Stimulated activated CD8-positive, alpha-beta memory T cell treated with anti-CD3 and anti-CD28 coated beads, Interleukin-7, amount 100 ng/mL, for 24 hours (primary cell): ENCODE measurements around the gene POLR2E.

Experiments used
- DNase-seq: peaks from one replicate; pipeline ENCODE4 v3.0.0-alpha.2; 2020; ENCODE audit warnings: low read depth

POLR2E gene

DNA sequence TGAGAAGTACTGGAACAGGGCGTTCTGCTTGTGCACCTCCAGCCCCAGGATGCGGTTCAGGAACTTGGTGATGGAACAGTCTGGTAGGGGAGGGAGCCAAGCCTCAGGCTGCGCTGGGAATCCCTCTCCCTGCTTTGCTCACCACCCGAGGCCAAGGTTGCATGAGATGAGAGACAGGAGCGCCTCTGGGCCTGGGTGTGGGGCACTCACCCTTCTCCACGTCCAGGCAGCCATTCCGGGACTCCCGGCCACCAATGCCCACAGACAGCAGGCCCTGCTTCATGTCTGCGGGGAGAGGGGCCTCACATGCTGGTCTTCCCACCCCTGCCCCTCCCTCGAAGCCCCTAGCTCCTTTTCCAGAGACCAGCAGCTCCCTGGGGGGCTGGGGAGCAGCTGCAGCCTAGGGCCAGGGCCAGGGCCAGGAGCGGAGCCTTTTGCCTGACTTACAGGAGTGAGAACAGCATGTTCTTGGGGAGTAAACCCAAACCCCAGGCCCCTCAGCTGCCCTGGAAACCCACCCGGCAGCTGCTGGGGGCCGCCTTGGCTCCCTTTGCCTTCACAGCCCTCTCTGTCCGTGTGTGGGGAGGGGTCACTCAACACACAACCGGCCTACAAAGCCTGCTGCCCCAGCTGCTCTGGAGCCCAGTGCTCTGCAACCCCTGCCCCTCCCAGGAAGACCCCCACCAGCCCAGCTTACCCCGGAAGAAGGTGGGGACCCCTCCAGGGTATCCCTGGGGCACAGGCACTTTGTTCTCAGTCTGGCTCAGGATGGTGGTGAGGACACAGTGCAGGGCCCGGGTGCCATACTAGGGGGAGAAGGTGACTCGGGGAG is 15.8 kb upstream of the POLR2E start:
- no peak for DNase-seq

DNA sequence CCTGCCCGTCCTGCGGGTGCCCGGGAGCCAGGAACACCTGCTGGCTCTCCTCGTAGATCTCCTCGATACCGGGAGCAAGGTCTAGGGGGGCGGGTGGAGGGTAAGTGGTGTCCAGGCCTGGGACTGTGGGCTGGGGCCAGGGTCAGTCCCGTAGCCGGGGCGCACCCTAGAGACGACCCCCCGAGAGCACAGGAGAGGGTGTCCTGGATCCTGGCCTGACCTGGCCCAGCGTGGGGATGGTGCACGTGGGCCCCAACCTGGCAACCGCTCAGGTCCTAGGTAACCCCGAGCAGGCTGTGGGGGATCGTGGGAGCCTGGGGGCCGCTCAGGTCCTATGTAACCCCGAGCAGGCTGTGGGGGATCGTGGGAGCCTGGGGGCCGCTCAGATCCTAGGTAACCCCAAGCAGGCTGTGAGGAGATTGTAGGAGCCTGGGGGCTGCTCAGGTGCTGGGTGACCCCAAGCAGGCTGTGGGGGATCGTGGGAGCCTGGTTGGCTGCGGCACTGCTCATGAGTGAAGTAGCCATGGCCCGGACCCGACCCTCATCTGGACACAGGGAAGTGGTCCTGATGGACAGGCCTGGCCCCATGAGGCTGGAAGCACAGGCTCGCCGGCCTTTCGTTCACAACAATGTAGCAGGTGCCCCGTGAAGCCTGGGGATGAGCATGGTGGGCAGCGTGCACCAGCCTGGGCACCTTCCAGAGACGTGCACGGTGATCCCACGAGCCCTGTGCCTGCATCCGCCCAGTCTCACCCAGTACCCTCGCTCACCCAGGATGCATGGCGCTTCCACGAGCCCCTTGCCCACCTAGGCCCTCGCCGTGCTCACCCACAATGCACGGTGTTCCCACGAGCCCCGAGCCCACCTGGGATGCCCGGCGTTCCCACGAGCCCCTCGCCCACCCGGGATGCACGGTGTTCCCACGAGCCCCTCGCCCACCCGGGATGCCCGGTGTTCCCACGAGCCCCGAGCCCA is 14.8 kb upstream of the POLR2E start:
- DNase-seq = no peak

DNA sequence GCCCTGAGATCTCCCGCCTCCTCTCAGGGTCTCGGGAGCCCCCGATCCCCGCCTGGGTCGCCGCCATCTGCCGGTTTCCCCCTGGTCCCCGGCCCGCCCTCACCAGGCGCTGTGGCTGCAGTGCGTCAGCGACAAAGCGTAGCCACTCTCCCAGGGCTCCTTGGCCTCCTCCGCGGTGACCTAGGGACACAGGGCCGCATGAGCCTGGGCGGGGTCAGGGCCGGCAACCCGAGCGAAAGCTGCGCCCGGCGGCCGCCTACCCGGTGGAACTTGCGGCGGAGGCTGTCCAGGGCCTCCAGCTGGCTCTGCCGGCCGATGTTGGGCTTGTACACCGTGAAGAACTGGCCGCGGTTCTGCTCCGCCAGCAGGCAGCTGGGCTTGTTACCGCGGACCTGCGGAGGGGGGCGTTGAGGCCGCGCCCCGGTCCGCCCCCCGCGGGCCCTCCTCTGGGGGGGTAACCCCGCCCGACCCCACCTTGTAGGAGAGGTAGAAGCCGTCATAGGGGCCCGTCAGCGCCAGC is 13.9 kb upstream of the POLR2E start:
- DNase-seq = no peak

DNA sequence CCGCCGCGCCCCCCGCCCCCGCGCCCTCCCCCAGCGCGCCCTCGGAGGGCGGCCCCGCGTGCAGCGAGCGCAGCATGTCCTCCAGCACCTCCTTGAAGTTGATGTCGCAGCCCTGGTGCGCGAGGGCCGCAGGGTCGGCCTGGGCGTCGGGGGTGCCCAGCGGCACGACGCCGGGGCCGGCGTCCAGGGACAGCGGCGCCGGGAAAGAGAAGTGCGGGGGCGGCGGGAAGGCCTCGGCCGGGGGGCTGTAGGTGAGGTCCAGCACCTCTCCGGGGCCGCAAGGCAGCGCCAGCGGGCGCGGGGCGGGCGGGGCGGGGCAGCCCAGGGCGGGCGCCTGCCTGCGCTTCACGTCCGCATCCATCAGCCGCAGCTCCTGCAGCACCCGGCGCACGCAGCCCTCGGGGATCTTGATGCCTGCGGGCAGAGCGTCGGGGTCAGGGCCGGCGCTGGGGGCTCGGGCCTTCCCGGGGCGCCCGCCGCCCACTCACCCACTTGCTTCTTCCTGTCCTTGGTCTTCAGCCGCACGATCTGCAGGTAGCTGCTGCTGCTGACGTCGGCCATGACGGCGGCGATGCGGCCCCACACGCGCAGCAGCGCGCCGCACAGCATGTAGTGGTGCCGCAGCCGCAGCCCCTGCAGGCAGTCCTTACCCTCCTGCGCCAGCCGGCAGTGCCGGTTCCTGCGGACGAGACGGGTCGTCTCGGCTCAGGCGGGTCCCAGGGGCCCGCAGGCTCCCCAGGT is 13.3 kb upstream of the POLR2E start:
- no peak for DNase-seq

DNA sequence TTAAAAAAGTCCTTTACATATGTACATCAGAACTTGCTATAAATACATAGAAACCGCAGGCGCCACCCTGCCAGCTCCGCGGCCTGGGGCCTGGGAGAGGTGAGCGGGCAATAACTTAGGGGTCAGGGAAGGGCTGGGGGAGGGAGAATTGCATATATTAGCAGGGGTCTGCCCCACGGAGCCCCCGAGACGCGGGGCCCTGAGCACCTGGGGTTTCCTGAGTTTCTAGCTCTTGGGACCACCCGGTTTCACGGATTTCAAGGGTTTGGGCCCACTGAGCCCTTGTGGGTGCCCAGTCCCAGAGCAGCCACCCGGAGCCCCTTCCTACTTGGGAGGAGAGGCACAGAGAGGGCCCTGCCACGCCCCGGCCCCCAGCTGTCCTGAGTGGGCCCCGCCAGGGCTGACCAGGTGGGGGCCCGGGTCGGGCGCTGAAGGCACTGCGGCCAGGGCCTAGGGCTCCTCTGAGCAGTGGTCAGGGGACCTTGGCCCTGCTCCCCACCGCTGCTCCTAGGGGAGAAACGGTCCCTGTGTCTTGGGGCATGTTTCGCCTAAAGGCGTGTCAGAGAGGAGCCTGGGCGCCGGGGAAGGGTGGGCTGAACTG is 12.6 kb upstream of the POLR2E start:
- DNase-seq = no peak

DNA sequence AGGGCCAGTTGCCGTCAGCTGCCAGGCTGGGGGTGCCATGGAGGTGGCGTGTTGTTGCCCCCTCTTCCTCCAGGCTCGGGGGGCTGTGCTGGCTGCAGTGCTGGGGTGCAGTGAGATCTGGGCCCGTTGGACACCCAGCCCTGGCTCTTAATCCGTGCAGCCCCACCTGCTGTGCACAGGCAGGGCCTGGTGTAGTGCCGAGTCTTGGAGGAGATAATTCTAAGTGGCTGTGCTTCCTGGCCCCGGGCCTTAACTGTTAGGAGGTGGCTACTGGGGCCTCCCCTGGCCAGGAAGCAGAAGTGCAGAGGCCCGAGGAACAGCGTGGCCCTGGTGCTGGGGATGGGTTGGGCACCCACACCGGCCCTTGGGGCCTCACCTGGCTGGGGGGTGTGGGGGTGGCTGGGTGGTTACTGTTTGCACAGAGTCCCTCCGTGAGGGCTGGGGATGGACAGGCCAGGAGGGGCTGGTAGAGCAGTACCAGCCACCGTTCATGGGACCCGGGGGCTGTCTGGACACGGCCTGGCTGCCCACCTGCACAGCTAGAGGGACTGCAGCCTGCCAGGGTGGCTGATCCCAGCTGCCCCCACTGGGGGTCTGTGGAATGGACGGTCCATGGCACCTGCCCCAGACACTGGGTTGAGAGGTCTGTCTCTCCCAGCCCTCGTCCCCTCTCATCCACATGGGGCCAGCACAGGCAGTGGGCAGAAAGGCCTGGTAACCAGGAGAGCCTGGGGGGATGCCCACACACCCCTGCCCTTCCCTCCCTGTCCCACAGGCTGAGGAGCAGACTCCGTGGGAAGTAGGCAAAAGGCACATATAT is 11.9 kb upstream of the POLR2E start:
- DNase-seq = no peak

DNA sequence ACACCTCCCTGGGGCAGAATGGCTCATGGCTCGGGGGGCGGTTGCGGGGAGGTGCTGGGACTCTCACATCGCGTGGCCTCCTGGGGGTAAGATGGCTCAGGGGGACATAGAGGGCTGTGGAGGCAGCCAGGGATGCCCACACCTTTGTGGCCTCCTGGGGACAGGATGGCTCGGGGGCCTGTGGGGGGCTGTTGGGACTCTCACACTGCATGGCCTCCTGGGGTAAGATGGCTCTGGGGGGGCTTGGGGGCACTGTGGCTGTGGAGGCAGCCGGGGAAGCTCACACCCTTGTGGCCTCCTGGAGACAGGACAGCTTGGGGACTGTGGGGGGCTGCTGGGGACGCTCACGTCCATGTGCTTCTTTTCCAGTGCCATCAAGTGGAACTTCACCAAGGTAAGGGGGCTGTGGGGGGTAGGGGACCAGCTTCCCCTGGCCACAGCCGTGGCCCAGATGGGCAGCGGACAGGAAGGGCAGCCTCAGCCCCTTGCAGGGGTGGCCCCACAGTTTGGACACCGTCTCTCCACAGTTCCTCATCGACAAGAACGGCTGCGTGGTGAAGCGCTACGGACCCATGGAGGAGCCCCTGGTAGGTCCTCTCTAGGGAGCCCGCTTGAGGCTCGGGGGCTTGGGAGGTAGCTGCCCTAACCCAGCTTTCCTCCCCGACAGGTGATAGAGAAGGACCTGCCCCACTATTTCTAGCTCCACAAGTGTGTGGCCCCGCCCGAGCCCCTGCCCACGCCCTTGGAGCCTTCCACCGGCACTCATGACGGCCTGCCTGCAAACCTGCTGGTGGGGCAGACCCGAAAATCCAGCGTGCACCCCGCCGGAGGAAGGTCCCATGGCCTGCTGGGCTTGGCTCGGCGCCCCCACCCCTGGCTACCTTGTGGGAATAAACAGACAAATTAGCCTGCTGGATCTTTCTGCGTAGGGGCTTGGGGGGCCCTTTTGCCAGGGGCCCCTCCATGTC is 11.0 kb upstream of the POLR2E start:
- no peak for DNase-seq

DNA sequence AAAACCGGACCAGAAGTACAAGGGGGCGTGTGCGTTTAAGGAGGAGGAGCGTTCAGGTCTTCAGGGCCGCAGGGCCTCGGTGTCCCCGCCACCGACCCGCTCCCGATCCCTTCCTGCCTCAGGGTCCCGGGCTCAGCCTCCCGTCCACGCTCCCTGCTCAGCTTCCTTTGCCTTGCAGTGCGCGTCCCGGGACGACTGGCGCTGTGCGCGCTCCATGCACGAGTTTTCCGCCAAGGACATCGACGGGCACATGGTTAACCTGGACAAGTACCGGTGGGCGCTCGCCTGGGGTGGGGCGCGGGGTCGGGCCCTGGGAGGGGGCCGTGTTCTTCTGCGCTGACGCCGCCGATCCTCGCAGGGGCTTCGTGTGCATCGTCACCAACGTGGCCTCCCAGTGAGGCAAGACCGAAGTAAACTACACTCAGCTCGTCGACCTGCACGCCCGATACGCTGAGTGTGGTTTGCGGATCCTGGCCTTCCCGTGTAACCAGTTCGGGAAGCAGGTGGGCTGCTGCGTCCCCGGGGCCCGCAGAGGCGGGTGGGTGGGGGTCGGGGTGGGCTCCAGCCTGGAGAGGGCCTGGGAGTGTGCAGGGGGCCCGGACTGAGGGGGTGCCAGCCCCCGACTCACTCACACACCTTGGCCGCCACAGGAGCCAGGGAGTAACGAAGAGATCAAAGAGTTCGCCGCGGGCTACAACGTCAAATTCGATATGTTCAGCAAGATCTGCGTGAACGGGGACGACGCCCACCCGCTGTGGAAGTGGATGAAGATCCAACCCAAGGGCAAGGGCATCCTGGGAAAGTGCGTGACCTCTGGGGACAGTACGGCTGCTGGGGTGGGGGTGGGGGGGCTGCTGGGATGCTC is 10.1 kb upstream of the POLR2E start:
- no peak for DNase-seq

DNA sequence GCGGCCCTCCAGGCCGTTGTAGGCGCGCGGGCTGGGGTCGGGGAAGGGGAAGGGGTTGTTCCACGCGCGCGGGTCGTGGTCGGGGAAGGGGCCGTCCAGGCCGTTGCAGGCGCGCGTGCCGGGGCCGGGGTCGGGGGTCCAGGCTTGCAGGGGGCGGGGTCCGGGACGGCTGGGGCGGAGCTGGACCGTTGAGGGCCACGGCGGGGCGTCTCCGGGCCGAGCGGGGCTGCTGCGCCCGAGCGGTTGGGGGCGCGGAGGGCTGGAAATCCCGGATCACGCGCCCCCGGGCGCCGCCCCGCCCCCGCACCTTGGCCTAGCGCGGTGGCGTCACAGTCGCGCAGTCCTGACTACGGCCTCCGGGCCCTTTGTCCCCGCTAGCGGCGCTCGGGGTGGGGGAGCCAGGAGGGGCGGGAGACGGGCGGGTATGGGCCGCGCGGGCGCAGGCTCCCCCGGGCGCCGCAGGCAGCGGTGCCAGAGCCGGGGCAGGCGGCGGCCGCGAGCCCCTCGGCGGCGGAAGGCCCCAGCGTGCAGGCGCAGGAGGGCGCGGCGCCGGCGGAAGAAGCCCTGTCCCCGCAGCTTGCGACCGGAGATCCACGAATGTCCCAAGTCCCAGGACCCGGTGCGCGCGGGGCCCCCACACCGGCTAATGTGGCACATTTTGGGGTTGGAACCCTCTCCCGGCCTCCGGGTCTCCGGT is 9.3 kb upstream of the POLR2E start:
- DNase-seq = no peak

DNA sequence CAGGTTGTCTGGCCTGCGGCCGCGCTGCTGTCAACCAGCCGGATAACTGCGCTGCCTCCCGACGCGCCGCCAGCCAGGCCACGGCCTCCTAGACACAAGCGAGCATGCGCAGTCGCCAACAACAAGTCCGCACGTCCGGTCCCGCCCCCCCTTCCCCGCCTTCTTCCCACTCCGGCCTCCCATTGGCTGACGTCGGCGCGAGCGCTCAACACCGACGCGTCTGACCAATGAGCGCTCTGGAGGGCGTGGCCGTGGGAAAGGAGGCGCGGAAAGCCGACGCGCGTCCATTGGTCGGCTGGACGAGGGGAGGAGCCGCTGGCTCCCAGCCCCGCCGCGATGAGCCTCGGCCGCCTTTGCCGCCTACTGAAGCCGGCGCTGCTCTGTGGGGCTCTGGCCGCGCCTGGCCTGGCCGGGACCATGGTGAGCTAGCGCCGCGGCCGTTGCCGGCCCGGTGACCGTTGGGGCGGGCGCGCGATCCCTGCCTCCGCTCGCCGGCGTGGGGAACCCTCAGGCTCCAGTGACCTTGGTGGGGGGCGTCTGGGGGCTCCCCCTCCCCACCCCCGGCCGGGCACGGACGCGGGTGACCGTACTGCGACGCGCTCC is 8.6 kb upstream of the POLR2E start, which contains the start of gene GPX4:
GPX4 (plus strand) TSS at position 287 of the 603 bp plus-strand sequence; CDS start at position 337, 50 bp downstream.
- DNase-seq = peak; percentile 96

DNA sequence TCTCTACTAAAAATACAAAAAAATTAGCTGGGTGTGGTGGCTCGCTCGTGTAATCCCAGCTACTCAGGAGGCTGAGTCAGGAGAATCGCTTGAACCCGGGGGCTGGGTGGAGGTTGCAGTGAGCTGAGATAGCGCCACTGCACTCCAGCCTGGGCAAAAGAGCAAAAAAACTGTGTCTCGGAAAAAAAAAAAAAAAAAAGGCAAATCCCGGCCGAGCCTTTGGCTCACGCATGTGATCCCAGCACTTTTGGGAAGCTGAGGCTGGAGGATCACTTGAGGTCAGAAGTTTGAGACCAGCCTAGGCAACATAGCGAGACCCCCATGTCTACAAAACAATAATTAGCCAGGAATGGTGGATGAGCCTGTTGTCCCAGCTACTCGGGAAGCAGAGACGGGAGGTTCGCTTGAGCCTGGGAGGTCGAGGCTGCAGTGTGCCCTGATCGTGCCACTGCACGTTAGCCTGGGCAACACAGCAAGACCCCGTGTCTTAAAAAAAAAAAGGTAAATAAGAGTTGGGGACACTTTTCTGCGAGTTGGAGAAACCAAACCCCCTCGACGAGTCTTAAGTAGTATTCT is 8.0 kb upstream of the POLR2E start:
- no peak for DNase-seq

DNA sequence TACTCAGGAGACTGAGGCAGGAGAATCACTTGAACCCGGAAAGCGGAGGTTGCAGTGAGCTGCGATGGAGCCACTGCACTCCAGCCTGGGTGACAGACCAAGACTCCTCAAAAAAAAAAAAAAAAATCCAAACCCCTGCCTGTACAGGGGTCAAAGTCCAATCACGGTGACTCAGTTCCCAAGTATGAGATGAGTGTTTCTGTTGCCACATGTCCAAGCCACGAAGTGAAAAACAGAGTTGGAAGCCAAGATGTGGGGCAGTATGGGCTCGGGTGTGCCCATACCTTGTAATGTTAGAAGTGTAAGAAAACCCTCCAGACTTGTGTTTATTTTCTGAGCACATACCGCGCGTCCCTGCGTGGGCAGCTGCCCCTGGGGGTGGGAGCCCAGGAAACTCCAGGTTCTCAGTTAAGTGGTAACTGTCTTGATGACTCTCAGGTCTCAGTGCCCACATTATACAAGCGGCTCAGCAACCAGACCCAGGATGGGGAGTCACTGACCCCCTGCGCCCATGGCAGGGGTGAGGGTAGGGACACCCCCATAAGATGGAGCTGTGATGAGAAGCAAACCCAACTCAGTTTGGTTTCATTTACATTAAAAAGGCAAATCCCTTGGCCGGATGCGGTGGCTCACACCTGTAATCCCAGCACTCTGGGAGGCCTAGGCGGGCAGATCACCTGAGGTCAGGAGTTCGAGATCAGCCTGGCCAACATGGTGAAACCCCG is 7.4 kb upstream of the POLR2E start:
- no peak for DNase-seq

DNA sequence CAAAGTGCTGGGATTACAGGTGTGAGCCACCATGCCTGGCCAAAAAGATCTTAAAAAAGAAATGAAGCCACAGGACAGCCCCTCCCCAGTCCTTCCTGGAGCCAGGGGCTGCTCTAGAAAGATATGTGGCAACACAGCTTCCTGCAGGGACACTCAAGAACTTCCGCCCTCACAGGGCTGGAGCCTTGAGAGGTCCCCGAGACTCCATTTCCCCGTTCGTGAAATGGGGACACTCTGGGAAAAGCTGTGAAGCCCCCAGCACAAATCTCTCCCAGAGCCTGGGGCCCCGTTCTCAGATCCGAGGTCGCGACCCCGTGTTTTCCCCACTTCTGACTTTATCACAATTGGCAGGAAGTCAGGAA is 6.1 kb upstream of the POLR2E start:
- DNase-seq = no peak

DNA sequence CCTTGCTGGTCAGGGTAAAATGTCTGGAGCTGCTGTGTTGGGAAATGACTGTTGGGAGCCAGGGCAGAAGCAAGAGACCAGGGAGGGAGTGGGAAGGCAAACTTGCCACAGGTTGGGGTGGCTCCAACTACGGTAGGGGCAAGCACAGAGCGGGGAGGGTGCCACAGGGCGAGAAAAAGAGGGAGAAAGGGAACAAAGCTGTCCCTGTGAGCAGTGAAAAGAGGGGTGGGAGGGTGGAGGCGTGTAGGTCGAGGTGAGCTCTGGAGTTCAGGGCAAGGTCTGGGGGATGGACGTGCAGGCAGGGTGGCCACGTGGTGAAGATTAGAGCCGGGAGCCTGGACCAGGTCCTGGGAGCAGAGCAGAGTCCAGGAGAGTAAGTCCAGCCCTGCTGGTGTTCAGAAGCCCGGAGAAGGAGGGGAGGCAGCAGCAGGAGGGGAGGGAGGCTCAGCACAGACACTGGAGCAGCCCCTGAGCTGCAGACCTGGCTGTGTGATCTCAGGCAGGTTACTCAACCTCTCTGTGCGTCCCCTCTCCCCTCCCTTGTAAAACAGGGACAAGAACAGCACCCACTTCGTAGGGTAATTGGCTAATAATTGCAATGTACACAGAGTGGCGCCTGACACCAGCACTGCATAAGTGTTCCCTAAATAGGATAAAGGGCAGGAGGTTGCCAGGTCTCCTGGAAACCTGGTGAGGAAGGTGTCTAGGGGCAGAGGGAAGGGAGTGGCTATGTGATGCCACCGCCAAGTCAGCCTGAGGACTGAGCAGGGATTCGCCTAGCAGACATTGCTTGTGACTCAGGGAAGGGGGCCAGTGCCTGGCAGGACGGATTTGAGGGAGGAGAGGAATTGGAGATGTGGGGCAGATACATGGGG is 3.2 kb upstream of the POLR2E start:
- DNase-seq = no peak

DNA sequence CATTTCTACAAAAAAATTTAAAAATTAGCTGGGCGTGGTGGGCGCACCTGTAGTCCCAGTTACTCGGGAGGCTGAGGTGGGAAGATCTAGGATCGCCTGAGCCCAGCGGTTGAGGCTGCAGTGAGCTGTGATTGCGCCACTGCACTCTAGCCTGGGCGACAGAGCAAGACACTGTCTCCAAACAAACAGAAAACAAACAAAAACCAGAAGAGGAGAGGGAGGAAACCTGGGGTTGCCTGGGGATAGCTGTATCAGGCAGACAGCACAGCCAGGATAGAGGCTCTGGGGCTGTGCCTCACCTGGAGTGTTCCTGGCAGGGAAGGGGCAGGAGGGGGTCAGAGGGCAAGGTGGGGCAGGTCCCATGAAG is 2.6 kb upstream of the POLR2E start:
- no peak for DNase-seq

DNA sequence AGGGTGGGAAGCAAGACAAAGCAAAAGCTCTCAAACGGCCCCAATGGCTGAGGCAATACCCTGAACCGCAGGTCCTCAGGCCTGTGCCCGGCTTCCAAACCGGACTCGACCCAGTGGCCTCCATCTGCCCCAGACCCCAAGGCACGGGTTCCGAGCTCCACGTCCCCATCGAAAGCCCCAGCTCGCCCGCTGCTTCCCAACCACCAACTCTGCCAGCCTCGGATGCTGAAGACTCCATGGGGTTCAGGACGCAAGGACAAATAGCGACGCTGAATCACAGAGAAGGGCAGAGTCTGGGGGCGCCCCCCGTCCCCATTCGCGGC is 559 bp downstream of the POLR2E start:
- no peak for DNase-seq
